ENCODE results near the gene MYO1B.

MYO1B gene

GRCh38 chr2:191228333-191228732, 16.9 kb upstream of the MYO1B start:
- DNase-seq, result no peak

- DNase-seq, result no peak
Measured at GRCh38 chr2:191228861-191229260, 16.3 kb upstream of the MYO1B start.

GRCh38 chr2:191230174-191230573, 15.0 kb upstream of the MYO1B start:
- DNase-seq, result no peak

- DNase-seq, result no peak
Measured at GRCh38 chr2:191231995-191232394, 13.2 kb upstream of the MYO1B start.

- no peak for DNase-seq
Measured at GRCh38 chr2:191233533-191233932, 11.7 kb upstream of the MYO1B start.

- DNase-seq, result no peak
Measured at GRCh38 chr2:191234376-191234775, 10.8 kb upstream of the MYO1B start.

- no peak for DNase-seq
Measured at GRCh38 chr2:191240871-191241270, 4.3 kb upstream of the MYO1B start.

- DNase-seq, result no peak
Measured at GRCh38 chr2:191241418-191241817, 3.8 kb upstream of the MYO1B start.

GRCh38 chr2:191243154-191243553, 2.0 kb upstream of the MYO1B start:
- DNase-seq, result no peak

- no peak for DNase-seq
Measured at GRCh38 chr2:191244350-191244749, 854 bp upstream of the MYO1B start.

GRCh38 chr2:191245869-191246531, 796 bp downstream of the MYO1B start:
- DNase-seq, result peak; percentile 65

- no peak for DNase-seq
Measured at GRCh38 chr2:191246820-191247380, 1.7 kb downstream of the MYO1B start.

- DNase-seq, result no peak
Measured at GRCh38 chr2:191247381-191248057, 2.3 kb downstream of the MYO1B start.

- DNase-seq, result no peak
Measured at GRCh38 chr2:191249156-191249813, 4.1 kb downstream of the MYO1B start.

GRCh38 chr2:191250400-191250799, 5.2 kb downstream of the MYO1B start:
- no peak for DNase-seq

- no peak for DNase-seq
Measured at GRCh38 chr2:191250986-191251385, 5.8 kb downstream of the MYO1B start.

- no peak for DNase-seq
Measured at GRCh38 chr2:191252699-191253098, 7.5 kb downstream of the MYO1B start.

- DNase-seq, result no peak
Measured at GRCh38 chr2:191253476-191253875, 8.3 kb downstream of the MYO1B start.

GRCh38 chr2:191255271-191255670, 10.1 kb downstream of the MYO1B start:
- no peak for DNase-seq

- DNase-seq, result no peak
Measured at GRCh38 chr2:191255756-191256312, 10.6 kb downstream of the MYO1B start.

- DNase-seq, result no peak
Measured at GRCh38 chr2:191257934-191258333, 12.7 kb downstream of the MYO1B start.

GRCh38 chr2:191258996-191259395, 13.8 kb downstream of the MYO1B start:
- no peak for DNase-seq

- no peak for DNase-seq
Measured at GRCh38 chr2:191262436-191262835, 17.2 kb downstream of the MYO1B start.

GRCh38 chr2:191263050-191263449, 17.8 kb downstream of the MYO1B start:
- DNase-seq, result no peak
